ENCODE results near the gene PNCK. TPM values are rescaled to one million over a fixed set of nuclear protein-coding genes. Genes with fewer than 3 reads are reported as not detected.
A peak's percentile ranks its signal among the peaks of the same experiment; 100 is the strongest.

Gene PNCK
- total and polyA plus RNA-seq, 2 of the 13 experiments (the other 11 are each of a cell fraction or from before 2014, with no cell fraction given), result 33.1 TPM; not detected in 1

DNA sequence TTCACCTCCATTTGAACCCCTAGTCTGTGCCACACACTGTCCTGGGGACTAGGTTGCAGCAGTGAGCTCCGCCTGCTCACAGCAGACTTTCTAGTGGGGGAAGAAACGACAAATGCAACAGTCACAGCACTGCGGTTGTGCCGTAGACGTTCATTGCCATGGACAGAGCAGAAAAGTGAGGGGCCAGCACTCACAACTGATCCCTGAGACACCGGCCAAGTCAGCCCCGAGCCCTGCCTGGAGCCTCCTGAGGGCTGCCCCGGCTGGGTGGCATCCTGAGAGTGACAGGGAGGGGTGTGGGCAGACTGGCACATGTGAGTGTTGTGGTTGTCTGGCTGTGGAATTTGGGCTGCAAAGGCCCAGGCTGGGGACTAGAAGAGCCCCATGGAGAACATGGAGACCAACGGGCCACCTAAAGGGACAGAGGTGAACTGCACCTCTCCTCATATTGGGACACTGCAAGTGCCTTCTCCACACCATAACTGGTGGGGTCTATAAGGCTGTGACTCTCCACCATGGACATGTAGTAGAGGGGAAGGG is 22.0 kb downstream of the PNCK start (continued):
- TF ChIP-seq, protein P1, sequence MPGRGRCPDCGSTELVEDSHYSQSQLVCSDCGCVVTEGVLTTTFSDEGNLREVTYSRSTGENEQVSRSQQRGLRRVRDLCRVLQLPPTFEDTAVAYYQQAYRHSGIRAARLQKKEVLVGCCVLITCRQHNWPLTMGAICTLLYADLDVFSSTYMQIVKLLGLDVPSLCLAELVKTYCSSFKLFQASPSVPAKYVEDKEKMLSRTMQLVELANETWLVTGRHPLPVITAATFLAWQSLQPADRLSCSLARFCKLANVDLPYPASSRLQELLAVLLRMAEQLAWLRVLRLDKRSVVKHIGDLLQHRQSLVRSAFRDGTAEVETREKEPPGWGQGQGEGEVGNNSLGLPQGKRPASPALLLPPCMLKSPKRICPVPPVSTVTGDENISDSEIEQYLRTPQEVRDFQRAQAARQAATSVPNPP (CRISPR knock-in tag; IDR thresholded peaks at IDR 0.05), result 0 out of 2 replicates have a peak, but pooled peaks have one; percentile 34
- peak; percentile 25; the same call in 1 of the 2 replicates for TF ChIP-seq GABPB1 (CRISPR knock-in tag; IDR thresholded peaks at IDR 0.05)
- peak; percentile 51; the same call in 1 of the 2 replicates for TF ChIP-seq KDM2A (CRISPR knock-in tag; IDR thresholded peaks at IDR 0.05; ENCODE audit: borderline replicate concordance, low read depth)
- peak; percentile 48; the same call in 1 of the 2 replicates for TF ChIP-seq RAD21 (CRISPR knock-in tag; IDR thresholded peaks at IDR 0.05)
- TF ChIP-seq MED1 (CRISPR knock-in tag; IDR thresholded peaks at IDR 0.05), result peak; percentile 20; the same call in 1 of the 2 replicates
- TF ChIP-seq, protein P2, sequence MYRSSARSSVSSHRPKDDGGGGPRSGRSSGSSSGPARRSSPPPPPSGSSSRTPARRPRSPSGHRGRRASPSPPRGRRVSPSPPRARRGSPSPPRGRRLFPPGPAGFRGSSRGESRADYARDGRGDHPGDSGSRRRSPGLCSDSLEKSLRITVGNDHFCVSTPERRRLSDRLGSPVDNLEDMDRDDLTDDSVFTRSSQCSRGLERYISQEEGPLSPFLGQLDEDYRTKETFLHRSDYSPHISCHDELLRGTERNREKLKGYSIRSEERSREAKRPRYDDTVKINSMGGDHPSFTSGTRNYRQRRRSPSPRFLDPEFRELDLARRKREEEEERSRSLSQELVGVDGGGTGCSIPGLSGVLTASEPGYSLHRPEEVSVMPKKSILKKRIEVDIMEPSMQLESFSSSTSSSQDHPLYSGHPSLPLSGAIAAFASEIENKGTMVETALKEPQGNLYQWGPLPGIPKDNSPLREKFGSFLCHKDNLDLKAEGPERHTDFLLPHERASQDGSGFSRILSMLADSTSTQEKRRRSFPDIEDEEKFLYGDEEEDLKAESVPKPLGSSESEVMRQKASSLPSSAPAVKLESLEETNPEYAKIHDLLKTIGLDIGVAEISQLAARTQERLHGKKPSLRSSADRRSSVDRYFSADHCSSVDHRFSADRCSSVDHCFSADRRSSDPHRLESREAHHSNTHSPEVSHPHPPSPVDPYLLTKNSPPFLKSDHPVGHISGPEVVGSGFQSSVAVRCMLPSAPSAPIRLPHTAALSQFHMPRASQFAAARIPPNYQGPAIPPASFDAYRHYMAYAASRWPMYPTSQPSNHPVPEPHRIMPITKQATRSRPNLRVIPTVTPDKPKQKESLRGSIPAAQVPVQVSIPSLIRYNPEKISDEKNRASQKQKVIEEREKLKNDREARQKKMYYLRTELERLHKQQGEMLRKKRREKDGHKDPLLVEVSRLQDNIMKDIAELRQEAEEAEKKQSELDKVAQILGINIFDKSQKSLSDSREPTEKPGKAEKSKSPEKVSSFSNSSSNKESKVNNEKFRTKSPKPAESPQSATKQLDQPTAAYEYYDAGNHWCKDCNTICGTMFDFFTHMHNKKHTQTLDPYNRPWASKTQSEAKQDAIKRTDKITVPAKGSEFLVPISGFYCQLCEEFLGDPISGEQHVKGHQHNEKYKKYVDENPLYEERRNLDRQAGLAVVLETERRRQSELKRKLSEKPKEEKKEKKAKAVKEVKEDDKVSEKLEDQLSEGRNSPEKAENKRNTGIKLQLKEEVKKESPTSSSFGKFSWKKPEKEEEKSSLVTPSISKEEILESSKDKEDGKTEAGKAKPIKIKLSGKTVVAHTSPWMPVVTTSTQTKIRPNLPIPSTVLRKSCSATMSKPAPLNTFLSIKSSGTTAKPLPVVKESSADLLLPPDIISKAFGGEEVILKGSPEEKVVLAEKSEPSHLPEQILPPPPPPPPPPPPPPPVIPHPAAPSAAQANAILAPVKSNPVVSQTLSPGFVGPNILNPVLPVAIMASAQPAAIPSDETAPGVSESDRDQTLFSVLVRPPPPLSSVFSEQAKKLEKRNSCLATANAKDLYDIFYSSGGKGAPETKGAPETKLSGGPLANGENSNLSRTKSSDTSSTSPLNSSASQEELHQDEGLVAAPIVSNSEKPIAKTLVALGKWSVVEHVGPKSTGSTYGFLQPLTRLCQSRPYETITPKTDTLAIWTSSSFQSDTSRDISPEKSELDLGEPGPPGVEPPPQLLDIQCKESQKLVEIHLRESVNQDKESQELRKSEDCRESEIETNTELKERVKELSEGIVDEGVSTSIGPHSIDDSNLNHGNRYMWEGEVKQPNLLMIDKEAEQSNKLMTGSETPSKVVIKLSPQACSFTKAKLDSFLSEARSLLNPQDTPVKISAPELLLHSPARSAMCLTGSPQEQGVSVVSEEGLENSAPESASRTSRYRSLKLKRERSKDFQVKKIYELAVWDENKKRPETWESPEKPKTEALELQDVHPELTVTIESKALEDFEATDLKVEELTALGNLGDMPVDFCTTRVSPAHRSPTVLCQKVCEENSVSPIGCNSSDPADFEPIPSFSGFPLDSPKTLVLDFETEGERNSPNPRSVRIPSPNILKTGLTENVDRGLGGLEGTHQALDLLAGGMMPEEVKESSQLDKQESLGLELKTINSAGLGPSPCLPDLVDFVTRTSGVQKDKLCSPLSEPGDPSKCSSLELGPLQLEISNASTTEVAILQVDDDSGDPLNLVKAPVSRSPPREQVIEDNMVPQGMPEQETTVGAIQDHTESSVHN (CRISPR knock-in tag; IDR thresholded peaks at IDR 0.05), result peak; percentile 81
- TF ChIP-seq SMC3 (IDR thresholded peaks at IDR 0.05; ENCODE audit: low read length), result peak; percentile 38; the same call in 1 of the 2 replicates
- TF ChIP-seq ZNF761 (CRISPR knock-in tag; conservative IDR thresholded peaks at IDR 0.05), result no peak
- TF ChIP-seq ISX (CRISPR knock-in tag; conservative IDR thresholded peaks at IDR 0.05), result no peak
- TF ChIP-seq HDAC6 (IDR thresholded peaks at IDR 0.05; ENCODE audit: low read depth, low read length), result no peak
- TF ChIP-seq, protein P3, sequence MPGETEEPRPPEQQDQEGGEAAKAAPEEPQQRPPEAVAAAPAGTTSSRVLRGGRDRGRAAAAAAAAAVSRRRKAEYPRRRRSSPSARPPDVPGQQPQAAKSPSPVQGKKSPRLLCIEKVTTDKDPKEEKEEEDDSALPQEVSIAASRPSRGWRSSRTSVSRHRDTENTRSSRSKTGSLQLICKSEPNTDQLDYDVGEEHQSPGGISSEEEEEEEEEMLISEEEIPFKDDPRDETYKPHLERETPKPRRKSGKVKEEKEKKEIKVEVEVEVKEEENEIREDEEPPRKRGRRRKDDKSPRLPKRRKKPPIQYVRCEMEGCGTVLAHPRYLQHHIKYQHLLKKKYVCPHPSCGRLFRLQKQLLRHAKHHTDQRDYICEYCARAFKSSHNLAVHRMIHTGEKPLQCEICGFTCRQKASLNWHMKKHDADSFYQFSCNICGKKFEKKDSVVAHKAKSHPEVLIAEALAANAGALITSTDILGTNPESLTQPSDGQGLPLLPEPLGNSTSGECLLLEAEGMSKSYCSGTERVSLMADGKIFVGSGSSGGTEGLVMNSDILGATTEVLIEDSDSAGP (CRISPR knock-in tag; IDR thresholded peaks at IDR 0.05; ENCODE audit: borderline replicate concordance), result no peak

All from HepG2 (cell line).